DND-41 (cell line): ENCODE measurements around the gene LCMT2.

ENCODE experiments used
- CTCF ChIP-seq: IDR thresholded peaks from 2 replicates; pipeline ENCODE4 v1.5.1; 2012; ENCODE audit warnings: borderline replicate concordance, low read length, moderate library complexity, mild to moderate bottlenecking; ENCODE audit not compliant: poor library complexity, severe bottlenecking; ENCODE audit errors: extremely low read depth
- EZH2 ChIP-seq: IDR thresholded peaks from 3 replicates; pipeline ENCODE4 v1.6.1; 2012; ENCODE audit warnings: borderline replicate concordance, low read depth, mild to moderate bottlenecking, moderate library complexity, low read length, inconsistent platforms; ENCODE audit not compliant: severe bottlenecking

- TF ChIP-seq CTCF: no peak
- no peak for TF ChIP-seq EZH2
Observed at GRCh38 chr15:43360821-43361220, 30.4 kb upstream of the LCMT2 start.
